GM10847 (cell line): ENCODE results near the gene LYG1.
"Not testable (repeated sequence)": the region's sequence is repeated elsewhere in the genome, so short reads cannot be mapped to it uniquely, and the experiment has no call there.

Source experiments
- POLR2A ChIP-seq: IDR thresholded peaks from 2 replicates; pipeline ENCODE4 v1.6.1; 2011; ENCODE audit not compliant: insufficient read length; ENCODE audit errors: extremely low read depth

The LYG1 gene

GRCh38 chr2:99301097-99301496 lies at the start of gene LYG1:
LYG1 (minus strand) TSS chr2:99301197; CDS start chr2:99295670, 5,527 bp downstream.
- TF ChIP-seq POLR2A = not testable (repeated sequence)

DNA sequence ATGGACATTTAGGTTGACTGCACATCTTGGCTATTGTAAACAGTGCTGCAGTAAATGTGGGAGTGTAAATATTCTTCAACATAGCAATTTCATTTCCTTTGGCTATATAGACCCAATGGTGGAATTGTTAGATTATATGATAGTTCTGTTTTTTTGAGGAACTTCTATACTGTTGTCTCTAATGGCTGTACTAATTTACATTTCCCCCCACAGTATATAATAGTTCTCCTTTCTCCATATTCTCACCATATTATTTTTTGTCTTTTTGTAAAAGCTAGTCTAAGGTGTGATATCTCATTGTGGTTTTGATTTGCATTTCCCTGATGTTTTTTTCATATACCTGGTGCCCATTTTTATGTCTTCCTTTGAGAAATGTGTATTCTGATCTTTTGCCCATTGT lies 49.2 kb upstream of the LYG1 start:
- no peak for TF ChIP-seq POLR2A

DNA sequence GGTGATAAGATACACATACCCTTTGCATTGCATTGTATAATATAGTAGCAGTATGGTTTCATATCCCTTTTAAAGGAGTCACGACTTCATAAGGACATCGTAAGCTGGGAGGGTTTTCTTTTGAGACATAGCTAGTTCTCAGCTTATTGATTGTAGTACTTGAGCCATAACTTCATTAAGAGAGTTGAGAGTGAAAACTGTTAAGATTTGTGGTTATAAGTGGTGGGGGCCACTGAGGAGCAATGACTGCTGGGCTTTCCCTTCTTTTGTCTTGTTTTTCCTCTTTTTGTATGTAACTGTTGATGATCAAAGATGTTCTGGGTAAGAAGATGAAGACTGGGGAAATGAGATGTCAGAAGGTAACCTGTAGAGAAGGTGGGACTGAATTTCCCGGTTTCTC lies 47.2 kb upstream of the LYG1 start:
- TF ChIP-seq POLR2A = no peak

DNA sequence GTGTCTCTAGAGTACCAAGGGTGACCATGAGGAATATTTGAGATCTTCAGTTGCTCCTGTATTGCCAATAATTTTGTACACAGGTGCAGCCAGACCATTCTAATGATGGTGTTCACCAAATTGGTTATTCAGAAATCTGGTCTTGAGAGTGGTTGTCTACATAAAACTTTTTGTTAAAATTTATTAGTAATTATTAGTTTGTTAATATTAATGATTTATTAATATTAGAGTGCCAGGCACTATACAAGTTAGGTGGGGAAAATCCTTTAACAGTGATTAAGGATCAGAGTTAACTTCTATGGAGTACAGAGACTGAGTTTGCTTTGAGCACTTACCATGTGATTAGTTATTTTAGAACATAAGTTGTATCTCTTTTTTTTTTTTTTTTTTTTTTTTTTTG lies 45.2 kb upstream of the LYG1 start:
- no peak for TF ChIP-seq POLR2A

- no peak for TF ChIP-seq POLR2A
These were observed 41.5 kb upstream of the LYG1 start for GRCh38 chr2:99342536-99342935.

GRCh38 chr2:99340669-99341236 lies 39.8 kb upstream of the LYG1 start:
- TF ChIP-seq POLR2A = no peak

DNA sequence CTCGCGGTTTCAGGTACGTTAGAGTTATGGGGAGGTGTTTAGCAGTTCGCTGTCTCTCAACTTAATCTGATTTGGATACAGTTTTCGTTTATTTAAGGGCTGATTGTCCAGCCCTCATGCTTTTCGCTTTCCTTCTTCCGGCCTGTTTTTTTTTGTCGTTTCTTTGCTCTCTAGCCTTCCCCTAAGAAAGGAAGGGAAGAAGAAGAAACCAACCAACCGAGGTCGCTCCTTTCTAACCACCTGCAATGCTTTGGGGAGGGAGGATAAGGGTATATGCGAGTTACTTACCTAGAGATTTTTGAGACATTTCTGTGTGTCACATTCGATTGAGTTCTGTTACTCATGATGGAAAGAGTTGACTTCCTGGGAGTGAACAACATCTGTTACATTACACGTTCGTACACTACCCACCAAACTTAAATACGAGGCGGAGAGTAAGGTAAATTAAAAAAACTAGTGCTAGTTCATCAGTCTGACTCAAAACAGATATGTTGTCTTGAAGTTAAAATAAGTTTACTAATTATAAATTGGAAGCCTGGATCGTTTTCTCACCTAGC lies 37.1 kb upstream of the LYG1 start:
- no peak for TF ChIP-seq POLR2A

DNA sequence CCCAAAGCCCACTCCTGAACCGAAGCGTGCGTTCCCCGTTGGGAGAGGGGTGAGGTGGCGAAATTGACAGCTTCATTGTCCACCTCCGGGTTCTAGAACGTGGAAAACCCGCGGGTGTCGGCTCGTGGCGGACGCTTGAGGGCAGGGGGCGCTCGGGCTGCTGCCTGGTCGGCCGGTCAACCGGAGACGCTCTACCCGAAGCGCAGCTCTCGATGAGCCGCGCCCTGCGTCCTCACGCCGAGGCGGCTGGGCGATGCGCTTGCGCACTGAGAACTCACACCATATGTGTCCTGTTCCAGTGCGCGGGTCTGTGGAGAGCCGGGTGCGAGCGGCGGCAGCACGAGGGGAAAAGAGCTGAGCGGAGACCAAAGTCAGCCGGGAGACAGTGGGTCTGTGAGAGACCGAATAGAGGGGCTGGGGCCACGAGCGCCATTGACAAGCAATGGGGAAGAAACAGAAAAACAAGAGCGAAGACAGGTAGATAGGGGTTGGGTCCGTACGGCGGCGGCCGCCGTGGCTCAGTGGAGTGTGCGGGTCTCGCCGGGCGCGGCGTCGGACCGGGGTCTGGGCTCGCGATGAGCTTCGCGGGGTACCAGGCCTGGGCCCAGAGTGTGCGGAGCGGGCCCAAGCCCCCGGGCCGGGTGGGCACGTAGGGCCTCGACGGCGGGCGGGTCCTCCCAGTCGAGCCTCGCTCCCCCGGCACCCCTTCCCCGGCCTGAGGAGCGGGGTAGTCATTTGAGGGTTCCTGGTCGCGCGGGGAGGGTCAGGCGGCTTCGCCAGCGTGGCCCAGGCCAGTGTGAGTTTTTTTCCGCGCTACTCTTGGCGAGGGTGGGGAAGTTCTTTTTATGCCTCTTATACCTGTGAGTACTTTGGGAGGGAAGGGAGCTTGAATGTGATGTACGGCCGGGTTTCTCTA lies 36.4 kb upstream of the LYG1 start, which contains the start of gene EIF5B:
Gene EIF5B, plus strand, starts transcription at position 277 of the 916 bp plus-strand sequence. Its CDS starts 166 bp downstream, at position 443.
- TF ChIP-seq POLR2A = peak; percentile 93

- TF ChIP-seq POLR2A = no peak
These were observed 35.8 kb upstream of the LYG1 start for GRCh38 chr2:99336804-99337112.

DNA sequence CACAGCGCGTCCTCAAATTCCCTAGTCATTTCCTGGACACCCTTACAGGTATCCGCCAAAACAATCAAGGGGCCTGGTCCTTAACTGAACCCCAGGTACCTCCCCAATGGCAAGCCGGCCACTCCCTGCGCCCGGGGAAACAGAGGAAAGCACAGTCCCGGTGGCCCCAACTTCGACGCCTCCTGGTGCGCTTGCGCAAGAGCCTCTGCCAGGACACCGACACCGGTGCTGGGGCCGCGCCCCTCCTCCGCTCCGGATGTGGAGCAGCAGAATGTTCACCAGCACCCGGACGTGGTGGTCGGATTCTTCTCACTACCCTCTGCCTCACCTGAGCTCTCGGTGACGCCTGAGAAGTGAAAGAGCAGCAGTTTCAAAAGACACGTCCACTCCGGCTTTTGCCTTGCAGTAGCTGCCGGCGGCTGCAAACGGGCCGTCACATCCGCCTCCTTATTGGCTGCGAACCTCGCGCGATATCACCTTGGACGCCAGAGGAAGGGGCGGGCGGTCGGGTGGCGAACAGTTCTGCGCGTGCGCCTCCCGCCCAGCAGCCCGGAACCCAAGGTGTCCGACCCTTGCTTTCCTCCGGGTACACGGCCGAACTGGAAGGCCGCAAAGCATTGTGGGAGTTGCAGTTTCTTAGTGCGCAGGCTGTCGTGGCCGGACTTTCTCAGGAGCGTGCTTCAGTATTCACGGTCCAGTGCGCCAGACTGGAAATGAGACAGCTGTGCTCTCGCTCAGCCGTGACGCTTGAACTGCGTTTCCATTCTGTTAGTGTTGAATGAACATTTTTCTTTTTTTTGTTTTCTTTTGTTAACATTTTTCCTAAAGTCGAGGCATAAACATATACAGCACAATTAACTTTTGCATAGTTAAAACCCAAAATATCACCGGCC lies 35.2 kb upstream of the LYG1 start, which contains the start of gene TXNDC9:
Gene TXNDC9, minus strand, starts transcription at position 423 of the 893 bp plus-strand sequence. CDS start 3,123 bp downstream, outside the sequence.
- peak; percentile 82 for TF ChIP-seq POLR2A

DNA sequence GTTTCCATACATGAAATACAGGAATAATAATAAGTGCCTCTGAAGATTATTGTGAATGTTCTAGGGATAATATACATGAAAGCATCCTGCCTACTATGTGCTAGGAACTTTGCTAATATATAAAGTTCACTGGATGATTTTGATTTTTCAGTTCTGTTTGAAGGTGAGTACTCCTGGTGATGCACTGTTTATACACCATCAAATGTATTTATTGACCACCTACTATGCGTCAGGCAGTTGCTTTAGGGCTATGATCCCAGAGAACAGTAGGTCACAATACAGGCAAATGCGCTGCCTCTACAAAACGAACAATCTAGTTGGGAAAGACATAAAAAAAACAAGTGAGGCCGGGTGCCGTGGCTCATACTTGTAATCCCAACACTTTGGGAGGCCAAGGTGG lies 24.4 kb upstream of the LYG1 start:
- no peak for TF ChIP-seq POLR2A

- no peak for TF ChIP-seq POLR2A
These were observed 16.3 kb upstream of the LYG1 start for GRCh38 chr2:99317161-99317872.

- TF ChIP-seq POLR2A = no peak
These were observed 1.4 kb downstream of the LYG1 start for GRCh38 chr2:99299580-99299979.

- no peak for TF ChIP-seq POLR2A
These were observed 3.0 kb downstream of the LYG1 start for GRCh38 chr2:99297994-99298393.
